Activated CD4-positive, alpha-beta T cell treated with anti-CD3 and anti-CD28 coated beads, Interleukin-2, Interleukin-6, amounts not matched to agents 100 ng/mL and 50 ng/mL, durations not matched to agents 16 hours and 8 hours (primary cell): ENCODE measurements around the gene MRPL52.

Experiments used
- DNase-seq: peaks from one replicate; pipeline ENCODE4 v3.0.0-alpha.2; 2020

Gene MRPL52

DNA sequence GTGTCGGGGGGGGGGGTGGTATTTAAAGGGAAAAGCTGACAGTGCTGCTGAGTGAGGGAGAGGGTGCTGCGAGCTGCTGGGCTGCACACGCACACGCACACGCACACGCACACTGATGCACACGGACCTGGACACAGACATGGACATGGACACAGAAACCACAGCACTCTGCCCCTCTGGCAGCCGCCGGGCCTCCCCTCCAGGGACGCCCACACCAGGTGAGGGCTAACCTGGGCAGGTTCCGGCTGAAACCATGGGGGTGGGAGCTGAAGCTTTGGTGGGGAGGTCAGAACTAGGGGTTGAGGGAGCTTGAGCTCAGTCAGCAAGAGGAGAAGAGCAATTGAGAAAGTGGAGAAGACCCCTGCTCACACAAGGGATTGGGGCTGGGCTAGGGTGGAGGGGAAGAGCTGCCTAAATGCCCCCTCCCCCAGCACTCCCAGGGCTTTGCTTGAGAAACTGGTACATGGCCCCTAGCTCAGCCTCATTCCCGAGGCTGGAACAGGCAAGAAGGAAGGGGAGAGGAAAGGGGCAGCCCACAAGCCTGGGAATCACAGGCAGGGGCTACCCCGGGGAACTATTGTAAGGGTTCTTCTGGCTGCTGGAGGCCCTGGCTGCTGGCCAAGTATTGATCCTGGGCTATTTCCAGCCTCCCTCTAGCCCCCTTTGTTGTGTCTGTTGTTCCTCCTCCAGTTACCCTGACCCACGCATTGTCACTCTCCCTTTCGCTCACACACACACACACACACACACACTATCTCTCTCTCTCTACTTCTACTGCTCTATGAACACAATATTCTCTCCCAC lies 53.7 kb downstream of the MRPL52 start, which contains the start of gene REM2:
Gene REM2 (plus strand): TSS at position 50 of the 804 bp plus-strand sequence. CDS start 66 bp downstream, at position 116.
- DNase-seq: no peak

- DNase-seq: no peak
Measured at GRCh38 chr14:22884076-22884737, 54.5 kb downstream of the MRPL52 start.
